ENCODE measurements around the gene MAFF.

GRCh38 chr22:38260761-38261681 is 59.2 kb downstream of the MAFF start:
- TF ChIP-seq GATA2 (IDR thresholded peaks at IDR 0.05; ENCODE audit: low read depth, low read length) (no peak), GATA3 (IDR thresholded peaks at IDR 0.05; ENCODE audit: low read depth, low read length) (no peak)
